Stimulated activated CD4-positive, alpha-beta T cell treated with anti-CD3 and anti-CD28 coated beads, Interleukin-1b, Interleukin-23, amount 100 ng/mL, for 1 hour (primary cell): ENCODE results near the gene PYCR2.
"Not testable (repeated sequence)": the region's sequence is repeated elsewhere in the genome, so short reads cannot be mapped to it uniquely, and the experiment has no call there.

Source experiments
- DNase-seq, 2 donors: peaks; one replicate each; pipeline ENCODE4 v3.0.0-alpha.2; 2020; ENCODE audit warnings: low read depth in 2 of 2

PYCR2 gene

DNA sequence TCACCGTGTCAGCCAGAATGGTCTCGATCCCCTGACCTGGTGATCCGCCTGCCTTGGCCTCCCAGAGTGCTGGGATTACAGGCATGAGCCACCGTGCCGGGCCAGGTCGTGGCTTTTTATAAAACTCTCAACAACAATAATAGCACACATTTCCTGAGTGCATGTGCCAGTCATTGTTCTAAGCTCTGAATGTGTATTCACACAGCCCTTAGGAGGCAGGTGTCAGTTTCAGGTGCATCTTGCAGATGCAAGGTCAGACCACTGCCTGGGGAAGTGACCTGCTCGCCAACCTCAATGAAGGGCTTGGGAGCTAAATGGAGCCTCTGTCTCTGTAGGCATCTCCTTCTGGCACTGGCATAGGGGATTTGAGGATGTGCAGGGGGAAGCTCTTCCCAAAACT lies 18.5 kb upstream of the PYCR2 start:
- no peak for DNase-seq

GRCh38 chr1:225941942-225942222 lies 17.8 kb upstream of the PYCR2 start:
- DNase-seq, result no peak

DNA sequence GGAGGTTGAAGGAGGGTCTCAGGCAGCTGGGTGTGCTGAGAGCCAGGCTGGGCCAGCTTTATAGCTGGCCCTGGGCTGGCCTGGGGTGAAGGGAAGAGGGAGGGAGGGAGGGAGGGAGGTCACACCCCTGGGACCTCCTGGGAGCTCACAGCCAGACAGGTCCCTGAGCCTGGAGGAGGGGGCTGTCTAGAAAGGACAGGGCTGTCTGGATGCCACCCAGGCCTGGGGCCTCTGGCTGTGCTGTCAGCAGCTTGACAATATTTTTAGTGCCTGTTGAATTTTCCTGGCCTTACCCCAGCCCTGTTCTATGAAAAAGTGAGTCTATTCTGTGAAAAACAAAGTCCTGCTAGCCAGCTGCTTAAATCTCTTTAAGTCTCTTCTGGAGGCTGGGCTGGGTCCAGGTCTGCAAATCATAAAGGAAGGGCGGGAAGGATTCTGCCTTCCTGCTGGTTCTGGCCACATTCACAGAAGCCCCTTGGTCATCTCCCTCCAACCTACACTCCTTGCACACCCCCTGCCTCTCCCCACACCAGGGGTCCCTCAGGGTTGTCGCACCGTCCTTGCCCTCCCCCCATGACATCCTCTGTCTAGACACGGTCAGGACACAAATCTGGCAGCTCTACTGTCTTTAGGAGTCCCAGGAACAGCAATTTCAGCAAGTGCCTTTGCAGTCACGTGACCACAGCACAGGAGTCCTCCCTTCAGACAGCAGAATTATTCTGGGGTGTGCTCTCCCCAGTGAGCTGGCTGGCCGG lies 17.3 kb upstream of the PYCR2 start, which contains the start of gene LEFTY2:
Gene LEFTY2 (minus strand): TSS at position 34 of the 755 bp plus-strand sequence. CDS start 80 bp downstream, outside the sequence.
- DNase-seq, result no peak

- DNase-seq, result no peak
Measured at GRCh38 chr1:225940385-225941151, 16.5 kb upstream of the PYCR2 start.

DNA sequence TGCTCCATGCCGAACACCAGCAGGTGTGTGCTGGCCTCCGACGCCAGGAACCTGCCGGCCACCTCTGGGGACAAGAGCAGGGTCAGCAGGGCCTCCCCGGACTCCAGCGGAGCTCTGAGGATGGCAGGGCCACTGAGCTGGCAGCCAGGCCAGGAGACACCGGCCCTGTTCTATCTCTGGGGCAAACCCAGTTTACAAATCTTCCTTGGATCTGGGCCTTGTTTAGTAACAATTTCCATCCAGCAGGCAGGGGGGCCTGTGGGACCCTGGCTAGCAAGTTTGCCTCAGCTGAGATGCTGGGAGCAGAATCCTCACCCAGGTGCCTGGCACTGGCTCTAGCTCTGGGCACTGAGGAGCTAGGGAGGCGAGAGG lies 15.9 kb upstream of the PYCR2 start:
- not testable (repeated sequence) for DNase-seq

DNA sequence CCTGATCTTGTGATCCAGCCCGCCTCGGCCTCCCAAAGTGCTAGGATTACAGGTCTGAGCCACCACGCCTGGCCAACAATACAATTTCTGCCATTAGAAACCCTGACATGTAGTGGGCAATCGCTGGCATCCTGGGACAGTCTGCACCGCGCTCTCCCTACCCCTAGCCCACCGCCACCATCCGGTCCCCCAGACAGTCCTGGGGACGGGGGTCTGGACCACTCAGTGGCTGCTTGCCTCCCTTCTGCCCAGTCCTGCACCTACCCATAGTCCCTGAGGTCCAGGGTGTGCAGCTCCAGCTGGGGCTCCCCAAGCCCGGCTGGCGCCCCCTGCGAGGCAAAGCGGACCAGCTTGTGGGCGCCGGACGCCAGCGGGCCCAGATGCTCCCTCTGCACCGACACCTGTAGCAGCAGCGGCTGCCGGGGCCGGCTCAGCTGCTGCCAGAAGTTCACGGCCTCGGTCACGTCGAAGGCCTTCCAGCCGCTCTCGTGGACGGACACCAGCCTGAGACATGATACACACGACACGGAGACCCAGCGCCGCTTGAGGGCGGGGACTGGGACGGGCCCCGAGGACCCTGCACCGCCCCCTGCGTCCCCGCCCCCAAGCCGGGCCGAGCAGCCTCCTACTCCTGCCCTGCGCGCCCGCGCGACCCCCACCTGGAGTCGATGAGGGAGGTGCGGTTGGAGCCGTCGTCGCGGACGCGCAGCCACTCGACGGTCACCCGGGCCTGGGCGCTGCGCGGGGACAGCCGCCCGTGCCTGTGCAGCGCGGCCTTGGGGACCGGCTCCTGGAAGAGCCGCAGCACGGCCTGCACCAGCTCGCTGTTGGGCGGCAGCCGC lies 15.3 kb upstream of the PYCR2 start:
- not testable (repeated sequence) for DNase-seq

GRCh38 chr1:225937048-225937968 lies 13.3 kb upstream of the PYCR2 start:
- DNase-seq, result no peak

- no peak for DNase-seq
Measured at GRCh38 chr1:225936523-225936922, 12.5 kb upstream of the PYCR2 start.

- DNase-seq, result not testable (repeated sequence)
Measured at GRCh38 chr1:225936086-225936485, 12.0 kb upstream of the PYCR2 start.

DNA sequence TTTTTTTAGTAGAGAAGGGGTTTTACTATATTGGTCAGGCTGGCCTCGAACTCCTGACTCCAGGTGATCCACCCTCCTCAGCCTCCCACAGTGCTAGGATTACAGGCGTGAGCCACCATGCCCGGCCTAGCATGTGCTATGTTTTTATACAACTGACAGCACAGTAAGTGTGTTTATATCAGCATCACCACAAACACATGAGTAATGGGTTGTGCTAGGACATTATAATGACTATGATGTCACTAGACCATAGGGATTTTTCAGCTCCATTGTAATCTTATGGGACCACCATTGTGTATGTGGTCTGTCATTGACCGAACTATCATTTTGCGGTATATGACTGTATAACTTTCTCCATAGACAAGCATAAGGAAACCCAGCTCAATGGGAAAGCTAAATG lies 10.7 kb upstream of the PYCR2 start:
- DNase-seq, result no peak

GRCh38 chr1:225933072-225933471 lies 9.0 kb upstream of the PYCR2 start:
- DNase-seq, result no peak

- DNase-seq, result no peak
Measured at GRCh38 chr1:225931270-225932136, 7.5 kb upstream of the PYCR2 start.

GRCh38 chr1:225930566-225930965 lies 6.5 kb upstream of the PYCR2 start:
- DNase-seq, result no peak

- DNase-seq, result not testable (repeated sequence)
Measured at GRCh38 chr1:225929462-225929861, 5.4 kb upstream of the PYCR2 start.

GRCh38 chr1:225928186-225929175 lies 4.4 kb upstream of the PYCR2 start:
- DNase-seq, result no peak

GRCh38 chr1:225926551-225927113 lies 2.6 kb upstream of the PYCR2 start:
- DNase-seq, result no peak

GRCh38 chr1:225923381-225923691 lies 714 bp downstream of the PYCR2 start:
- no peak for DNase-seq

DNA sequence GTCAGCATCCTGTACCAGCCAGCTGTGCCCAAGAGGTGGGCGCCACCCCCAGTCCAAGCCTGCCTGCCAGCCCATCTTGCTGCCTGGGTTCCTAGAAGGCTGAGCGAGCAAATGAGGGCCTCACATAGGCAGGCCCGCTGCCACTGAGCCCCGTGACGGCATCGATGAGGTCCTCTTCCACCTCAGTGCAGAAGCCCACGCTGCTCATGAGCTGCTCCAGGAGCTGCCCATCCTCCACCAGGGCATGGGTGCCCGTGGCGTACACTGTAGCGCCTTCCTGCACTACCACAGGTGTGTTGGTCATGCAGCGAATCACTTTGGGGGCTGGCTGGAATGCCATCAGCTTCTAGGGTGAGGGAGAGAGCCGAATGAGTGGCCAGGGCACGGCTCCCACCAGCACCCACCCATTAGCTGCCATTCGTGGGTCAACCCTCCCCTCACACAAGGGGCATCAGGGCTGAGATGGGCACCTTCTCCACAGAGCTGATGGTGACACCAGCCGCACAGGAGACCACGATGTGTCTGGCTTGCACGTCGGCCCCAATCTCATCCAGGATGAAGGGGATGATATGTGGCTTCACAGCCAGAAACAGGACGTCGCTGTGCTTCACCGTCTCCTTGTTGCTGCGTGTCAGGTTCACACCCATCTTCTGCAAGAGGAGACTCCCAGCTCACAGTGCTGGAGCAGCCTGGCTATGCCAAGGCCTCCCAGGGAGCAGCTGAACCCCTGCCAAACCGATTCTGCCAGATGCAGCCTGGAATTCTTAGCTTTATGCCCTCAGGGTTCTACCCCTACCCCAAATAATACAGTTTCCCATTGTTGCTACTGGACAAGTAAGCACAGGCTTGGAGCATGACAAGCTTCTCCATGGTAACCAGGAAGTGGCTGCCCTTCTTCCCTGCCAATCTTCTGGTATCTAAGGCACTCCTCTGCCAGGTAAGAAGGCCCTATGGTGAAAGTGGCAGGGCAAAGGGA lies 2.0 kb downstream of the PYCR2 start:
- no peak for DNase-seq
